GM19099 (cell line): ENCODE data around the gene WDR45B.

Experiments used
- POLR2A ChIP-seq: IDR thresholded peaks from 3 replicates; pipeline ENCODE4 v1.6.1; 2011; ENCODE audit warnings: low read depth; ENCODE audit not compliant: insufficient read length; ENCODE audit errors: extremely low read depth

Gene WDR45B

GRCh38 chr17:82568997-82569393 is 79.2 kb downstream of the WDR45B start:
- no peak for TF ChIP-seq POLR2A

- TF ChIP-seq POLR2A: no peak
Measured at GRCh38 chr17:82567286-82567685, 81.0 kb downstream of the WDR45B start.

DNA sequence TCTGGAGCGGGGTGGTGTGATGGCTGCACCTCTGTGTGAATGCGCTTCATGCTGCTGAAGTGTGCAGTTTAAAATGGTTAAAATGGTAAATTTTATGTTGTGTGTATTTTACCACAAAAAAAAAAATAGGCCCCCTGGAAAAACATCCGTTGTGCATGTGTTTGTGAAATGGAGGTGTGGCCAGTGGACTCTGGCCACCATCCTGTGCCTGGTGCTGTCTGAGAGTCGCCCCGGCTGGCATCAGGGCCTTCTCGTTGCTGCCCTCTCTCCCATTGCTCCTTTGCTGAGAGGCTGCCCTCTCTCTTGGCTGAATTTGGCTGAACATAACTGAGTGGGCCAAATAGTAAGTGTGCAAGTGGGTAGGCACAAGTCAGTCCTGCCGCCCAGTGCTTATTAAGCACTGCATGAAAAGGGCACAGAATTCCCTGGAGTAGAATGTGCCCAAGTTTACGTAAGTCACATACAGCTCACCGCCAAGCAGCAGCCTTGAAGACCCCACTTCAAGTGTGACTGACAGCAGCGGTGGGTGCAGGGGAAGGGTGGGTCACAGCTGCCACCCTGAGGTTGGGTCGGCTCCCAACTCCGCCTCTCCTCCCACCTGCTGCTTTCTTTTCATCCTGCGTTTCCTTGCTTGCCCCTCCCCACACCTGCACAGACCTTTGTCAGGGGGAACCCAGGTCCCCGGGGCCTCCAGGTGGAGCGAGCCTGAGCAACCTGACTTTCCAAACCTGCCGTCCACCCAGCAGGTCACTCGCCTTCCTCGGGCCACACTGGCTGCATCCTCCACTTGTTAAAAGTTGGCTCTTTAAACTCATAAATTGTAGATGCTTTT is 81.9 kb downstream of the WDR45B start:
- TF ChIP-seq POLR2A: no peak

DNA sequence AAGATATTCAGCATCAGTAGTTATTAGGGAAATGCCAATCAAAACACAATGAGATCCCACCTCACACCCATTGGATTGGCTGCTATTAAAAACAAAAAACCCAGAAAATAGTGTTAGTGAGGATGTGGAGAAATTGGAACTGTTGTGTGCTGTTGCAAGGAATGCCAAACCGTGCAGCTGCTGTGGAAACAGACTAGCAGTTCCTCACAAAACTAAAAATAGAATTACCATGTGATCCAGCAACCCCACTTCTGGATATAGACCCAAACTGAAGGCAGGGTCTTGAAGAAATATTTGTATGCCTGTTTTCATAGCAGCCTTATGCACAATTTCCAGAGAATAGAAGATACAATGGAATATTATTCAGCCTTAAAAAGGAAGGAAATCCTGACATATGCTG is 82.7 kb downstream of the WDR45B start:
- TF ChIP-seq POLR2A: no peak
